ENCODE data around the gene FBXO10. TPM values are rescaled to one million over a fixed set of nuclear protein-coding genes. Genes with fewer than 3 reads are reported as not detected.

FBXO10 gene, protein sequence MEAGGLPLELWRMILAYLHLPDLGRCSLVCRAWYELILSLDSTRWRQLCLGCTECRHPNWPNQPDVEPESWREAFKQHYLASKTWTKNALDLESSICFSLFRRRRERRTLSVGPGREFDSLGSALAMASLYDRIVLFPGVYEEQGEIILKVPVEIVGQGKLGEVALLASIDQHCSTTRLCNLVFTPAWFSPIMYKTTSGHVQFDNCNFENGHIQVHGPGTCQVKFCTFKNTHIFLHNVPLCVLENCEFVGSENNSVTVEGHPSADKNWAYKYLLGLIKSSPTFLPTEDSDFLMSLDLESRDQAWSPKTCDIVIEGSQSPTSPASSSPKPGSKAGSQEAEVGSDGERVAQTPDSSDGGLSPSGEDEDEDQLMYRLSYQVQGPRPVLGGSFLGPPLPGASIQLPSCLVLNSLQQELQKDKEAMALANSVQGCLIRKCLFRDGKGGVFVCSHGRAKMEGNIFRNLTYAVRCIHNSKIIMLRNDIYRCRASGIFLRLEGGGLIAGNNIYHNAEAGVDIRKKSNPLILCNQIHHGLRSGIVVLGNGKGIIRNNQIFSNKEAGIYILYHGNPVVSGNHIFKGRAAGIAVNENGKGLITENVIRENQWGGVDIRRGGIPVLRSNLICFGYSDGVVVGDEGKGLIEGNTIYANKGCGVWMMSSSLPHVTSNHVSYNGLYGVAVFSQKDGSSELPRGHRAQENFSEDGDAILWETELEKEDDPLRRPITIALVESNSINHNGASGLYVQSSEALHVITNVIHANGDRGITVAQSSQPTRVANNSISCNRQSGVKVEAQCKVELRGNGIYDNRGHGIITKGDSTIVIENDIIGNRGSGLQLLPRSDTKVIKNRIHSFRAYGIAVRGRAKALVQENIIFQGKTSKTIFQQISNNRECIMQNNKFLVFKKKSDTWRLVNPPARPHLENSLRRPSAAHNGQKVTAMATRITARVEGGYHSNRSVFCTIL
- total RNA-seq (10 to 100 TPM; 28.3 to 31.7 TPM), polyA plus RNA-seq (ENCODE audit: insufficient read depth, low read depth, low replicate concordance) (28.7 TPM)
- long read RNA-seq, donor 1, full-length matches to known transcripts, result 7 of 7 reads
- long read RNA-seq, donor 1, partial matches to known transcripts, result 0 of 7 reads
- long read RNA-seq, donor 1, other reads (novel, unspliced or antisense), result 0 of 7 reads
- long read RNA-seq, donor 2, full-length matches to known transcripts, result 12 of 17 reads
- long read RNA-seq, donor 2, partial matches to known transcripts, result 5 of 17 reads
- long read RNA-seq, donor 2, other reads (novel, unspliced or antisense), result 0 of 17 reads

DNA sequence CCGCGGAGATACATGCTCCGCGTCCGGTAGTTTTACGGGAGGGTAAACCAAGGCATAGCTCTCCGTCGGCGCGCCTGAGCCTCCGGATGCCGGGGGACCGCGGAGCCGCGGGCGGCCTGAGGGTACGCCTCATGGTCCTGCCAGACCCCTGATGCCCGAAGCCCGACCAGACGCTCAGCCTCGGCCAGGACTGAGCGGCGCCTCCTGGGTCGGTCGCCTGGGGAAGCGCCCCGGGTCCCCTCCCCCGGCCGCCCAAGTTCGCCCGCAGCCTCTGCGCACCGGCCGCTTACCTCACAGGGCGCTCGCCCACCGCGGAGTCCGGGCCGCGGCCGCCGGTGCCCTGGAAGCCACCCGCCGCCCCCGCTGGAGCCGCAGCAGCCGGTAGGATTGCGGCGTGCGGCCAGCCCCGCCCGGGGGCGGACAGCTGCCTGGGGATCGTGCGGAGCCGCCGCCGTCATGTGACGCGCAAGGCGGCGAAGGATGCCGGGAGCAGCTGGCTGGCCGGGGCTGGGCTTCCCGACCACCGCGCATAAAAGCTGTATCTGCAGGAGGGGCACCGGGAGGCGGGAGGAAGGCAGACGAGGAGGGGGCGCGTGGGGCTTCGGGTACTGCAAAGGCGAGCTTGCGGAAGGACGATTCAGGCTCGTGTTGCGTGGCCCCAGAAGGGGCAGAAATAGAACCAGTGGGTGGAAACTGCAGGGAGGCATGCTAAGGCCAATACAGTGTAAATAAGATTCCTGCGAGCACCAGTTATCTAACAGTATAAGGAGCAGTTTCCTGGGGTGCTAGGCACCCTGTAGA is at the start of gene FBXO10:
FBXO10 (minus strand) TSS at position 460 of the 801 bp plus-strand sequence. CDS start 34,612 bp downstream, outside the sequence.
- peak; percentile 78 for DNase-seq
- peak within 1 kb of the TSS; percentile 78 to 80 for H3K4me3 ChIP-seq
- peaks cover 19% of the 10 kb centered on the region for H3K4me1 ChIP-seq
- WGBS, 2 donors, result 0 to 1% methylated on average over 46 to 74 of the region's 81 CpGs
- intact Hi-C loops (cut with DNase I; ENCODE audit: low total_unique reads), result no loop called here
- no peak for TF ChIP-seq POLR2A (IDR thresholded peaks at IDR 0.05)
- TF ChIP-seq, protein P1, sequence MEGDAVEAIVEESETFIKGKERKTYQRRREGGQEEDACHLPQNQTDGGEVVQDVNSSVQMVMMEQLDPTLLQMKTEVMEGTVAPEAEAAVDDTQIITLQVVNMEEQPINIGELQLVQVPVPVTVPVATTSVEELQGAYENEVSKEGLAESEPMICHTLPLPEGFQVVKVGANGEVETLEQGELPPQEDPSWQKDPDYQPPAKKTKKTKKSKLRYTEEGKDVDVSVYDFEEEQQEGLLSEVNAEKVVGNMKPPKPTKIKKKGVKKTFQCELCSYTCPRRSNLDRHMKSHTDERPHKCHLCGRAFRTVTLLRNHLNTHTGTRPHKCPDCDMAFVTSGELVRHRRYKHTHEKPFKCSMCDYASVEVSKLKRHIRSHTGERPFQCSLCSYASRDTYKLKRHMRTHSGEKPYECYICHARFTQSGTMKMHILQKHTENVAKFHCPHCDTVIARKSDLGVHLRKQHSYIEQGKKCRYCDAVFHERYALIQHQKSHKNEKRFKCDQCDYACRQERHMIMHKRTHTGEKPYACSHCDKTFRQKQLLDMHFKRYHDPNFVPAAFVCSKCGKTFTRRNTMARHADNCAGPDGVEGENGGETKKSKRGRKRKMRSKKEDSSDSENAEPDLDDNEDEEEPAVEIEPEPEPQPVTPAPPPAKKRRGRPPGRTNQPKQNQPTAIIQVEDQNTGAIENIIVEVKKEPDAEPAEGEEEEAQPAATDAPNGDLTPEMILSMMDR (IDR thresholded peaks at IDR 0.05), result no peak
- peak within 1 kb of the TSS; percentile 66 to 81 for H3K27ac ChIP-seq
- H3K36me3 ChIP-seq (ENCODE audit: low read depth, missing control alignments), result no peaks in the 10 kb centered on the region
- H3K27me3 ChIP-seq, result no peaks in the 10 kb centered on the region
- H3K9me3 ChIP-seq, result no peaks in the 10 kb centered on the region

DNA sequence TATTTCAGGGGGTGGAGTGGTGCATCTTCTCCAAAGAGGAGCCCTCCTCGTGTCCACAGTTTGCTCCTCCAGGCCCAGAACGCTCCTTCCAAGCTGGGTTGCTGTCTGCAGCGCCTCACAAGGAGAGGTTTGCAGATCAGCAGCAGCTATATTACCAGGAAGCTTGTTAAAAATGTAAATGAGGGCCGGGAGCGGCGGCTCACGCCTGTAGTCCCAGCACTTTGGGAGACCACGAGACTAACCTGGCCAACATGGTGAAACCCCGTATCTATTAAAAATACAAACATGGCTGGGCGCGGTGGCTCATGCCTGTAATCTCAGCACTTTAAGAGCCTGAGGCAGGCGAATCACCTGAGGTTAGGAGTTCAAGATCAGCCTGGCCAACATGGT is 49.6 kb upstream of the FBXO10 start:
- H3K36me3 ChIP-seq (ENCODE audit: low read depth, missing control alignments), result no peaks in the 10 kb centered on the region
- WGBS, 2 donors, result 75 to 80% methylated on average over 11 to 12 of the region's 12 CpGs
- no peak overlapping the region for H3K27ac ChIP-seq
- TF ChIP-seq, protein P1 (IDR thresholded peaks at IDR 0.05), result no peak
- no peak for TF ChIP-seq POLR2A (IDR thresholded peaks at IDR 0.05)
- DNase-seq, result no peak
- H3K4me3 ChIP-seq, result no peak overlapping the region
- H3K9me3 ChIP-seq, result no peaks in the 10 kb centered on the region
- no peaks in the 10 kb centered on the region for H3K4me1 ChIP-seq
- intact Hi-C loops (cut with DNase I; ENCODE audit: low total_unique reads), result no loop called here
- H3K27me3 ChIP-seq, result no peaks in the 10 kb centered on the region

GRCh38 chr9:37625036-37625757 is 49.0 kb upstream of the FBXO10 start:
- Histone ChIP-seq H3K27me3 (no peaks in the 10 kb centered on the region), H3K4me3 (no peak overlapping the region), H3K4me1 (no peaks in the 10 kb centered on the region), H3K27ac (no peak overlapping the region), H3K36me3 (ENCODE audit: low read depth, missing control alignments) (no peaks in the 10 kb centered on the region), H3K9me3 (no peaks in the 10 kb centered on the region)
- DNase-seq, result no peak
- TF ChIP-seq POLR2A (IDR thresholded peaks at IDR 0.05), result no peak
- TF ChIP-seq, protein P1 (IDR thresholded peaks at IDR 0.05), result no peak
- WGBS, 2 donors, result 74 to 75% methylated on average over 5 of the region's 5 CpGs
- intact Hi-C loops (cut with DNase I; ENCODE audit: low total_unique reads), result no loop called here

DNA sequence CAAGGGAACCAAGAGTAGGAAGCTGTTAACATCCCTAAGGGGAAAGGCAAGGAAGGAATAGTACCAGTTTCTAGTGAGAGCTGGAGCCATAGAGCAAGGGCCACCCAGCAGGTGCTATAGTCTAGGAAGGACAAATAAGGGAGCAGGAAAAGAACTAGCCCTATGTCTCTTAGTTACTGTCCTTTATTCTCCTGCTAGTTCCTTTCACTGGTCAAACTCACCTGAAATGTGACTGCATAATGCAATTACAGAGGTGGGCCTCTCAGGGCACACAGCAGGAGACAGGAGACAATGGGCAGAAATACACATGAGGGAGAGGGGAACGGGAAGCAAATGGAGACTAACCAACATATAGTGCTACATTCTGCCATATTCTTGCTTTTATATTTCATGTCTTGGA is 47.9 kb upstream of the FBXO10 start:
- Histone ChIP-seq H3K27ac (no peak overlapping the region), H3K27me3 (no peaks in the 10 kb centered on the region), H3K9me3 (no peaks in the 10 kb centered on the region), H3K4me3 (no peak overlapping the region), H3K36me3 (ENCODE audit: low read depth, missing control alignments) (no peaks in the 10 kb centered on the region), H3K4me1 (no peaks in the 10 kb centered on the region)
- 75 to 88% methylated on average over 1 of the region's 1 CpG for WGBS, 2 donors
- TF ChIP-seq, protein P1 (IDR thresholded peaks at IDR 0.05), result no peak
- no peak for TF ChIP-seq POLR2A (IDR thresholded peaks at IDR 0.05)
- DNase-seq, result no peak
- intact Hi-C loops (cut with DNase I; ENCODE audit: low total_unique reads), result no loop called here

Data from testis (tissue), 5 donors.